IPS DF 19.7 (cell line): ENCODE results near the gene CLMP.

Experiments used
- DNase-seq: peaks from one replicate; pipeline ENCODE4 v3.0.0-alpha.2; 2013; ENCODE audit warnings: low read depth, low spot score

The CLMP gene, protein sequence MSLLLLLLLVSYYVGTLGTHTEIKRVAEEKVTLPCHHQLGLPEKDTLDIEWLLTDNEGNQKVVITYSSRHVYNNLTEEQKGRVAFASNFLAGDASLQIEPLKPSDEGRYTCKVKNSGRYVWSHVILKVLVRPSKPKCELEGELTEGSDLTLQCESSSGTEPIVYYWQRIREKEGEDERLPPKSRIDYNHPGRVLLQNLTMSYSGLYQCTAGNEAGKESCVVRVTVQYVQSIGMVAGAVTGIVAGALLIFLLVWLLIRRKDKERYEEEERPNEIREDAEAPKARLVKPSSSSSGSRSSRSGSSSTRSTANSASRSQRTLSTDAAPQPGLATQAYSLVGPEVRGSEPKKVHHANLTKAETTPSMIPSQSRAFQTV

DNA sequence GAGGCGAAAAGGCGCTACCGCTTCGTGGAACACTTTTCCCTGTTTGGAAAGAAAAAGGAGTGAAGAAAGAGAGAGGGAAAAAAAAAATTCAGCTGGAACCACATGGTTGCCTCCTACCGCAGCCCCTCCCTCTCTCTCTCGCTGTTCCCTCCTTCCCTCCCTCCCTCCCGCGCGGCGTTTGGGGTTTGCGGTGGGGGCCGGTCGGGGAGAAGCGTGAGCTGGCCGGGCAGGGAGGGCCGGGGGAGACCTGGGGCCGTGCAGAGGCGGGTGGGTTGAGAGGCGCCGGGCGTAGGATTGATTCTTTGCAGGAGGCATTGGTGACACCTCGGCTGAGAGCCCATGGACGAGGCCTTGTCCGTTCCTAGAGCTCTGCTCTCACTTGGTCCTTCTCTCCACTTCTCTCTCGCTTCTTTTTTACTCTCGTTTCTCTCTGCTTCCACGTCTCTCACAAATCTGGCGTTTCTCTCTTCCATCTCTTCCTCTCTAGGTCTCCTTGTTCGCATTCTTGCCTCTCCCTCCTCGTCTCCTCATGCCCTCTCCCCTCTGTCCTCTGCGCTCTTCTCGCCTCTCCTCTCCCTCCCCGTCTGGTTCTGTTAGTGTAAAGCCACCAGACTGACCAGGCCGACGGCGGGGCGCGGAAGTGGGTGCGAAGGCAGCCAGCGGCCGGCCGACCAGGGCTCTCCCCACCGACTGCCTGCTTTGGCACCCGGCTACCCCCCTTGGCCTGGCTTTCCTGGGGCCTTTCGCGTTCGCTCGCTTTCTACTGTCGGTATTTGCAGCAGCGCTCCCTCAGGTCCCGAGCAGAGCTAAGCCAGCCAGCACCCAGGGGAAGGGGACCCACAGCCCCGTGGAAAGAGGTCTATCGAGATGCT, at the start of gene CLMP:
Gene CLMP, minus strand, starts transcription at position 61 of the 872 bp plus-strand sequence. CDS start 308 bp downstream, outside the sequence.
- DNase-seq, result no peak

DNA sequence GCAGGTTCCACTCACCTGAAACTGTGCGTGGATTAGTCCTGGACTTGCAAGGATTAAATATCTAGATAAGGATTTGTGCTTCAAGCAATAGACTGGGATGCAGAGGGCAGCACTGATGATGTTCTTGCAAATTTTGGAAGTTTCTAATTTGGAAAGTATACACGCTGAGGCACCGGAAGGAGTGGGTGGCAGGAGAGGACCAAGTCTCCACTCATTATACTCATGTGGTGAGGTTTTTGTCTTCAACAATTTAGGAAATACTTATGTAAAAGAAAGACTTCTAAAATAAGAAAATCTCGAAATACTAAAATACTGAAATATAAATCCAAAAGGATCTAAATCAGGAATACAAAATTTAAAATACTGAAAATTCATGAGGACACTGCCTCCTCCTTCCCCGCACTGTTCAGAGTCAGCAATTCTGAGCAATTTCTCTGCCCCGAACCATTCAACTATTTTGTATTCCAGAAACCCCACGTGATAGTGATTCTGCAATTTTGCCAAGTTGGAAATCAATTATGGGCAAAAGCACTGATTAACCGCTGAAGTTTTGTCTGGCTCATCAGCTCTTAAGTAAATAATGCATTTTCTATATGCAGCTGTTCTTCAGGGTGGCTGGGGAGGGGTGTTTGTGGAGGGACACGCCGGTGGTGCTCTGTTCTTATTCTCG, 47.0 kb upstream of the CLMP start:
- DNase-seq, result no peak

DNA sequence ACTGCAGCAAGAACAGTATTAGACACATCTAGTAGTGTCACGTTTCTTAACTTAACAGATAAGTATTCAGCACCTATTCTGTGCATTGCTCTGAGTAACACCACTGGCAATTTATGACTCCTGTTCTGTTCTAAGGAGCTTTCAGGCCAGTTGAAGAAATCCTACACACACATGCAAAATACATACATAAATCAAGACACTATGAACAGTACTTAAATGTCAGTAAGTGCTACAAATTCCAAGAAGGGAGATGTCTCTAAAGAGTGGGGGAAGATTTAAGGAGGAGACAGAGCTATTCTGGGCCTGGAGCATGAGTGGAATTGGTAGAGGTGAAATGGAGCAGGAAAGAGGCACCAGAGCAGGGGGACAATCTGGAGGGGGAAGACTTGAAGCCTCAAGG, 46.2 kb upstream of the CLMP start:
- no peak for DNase-seq

DNA sequence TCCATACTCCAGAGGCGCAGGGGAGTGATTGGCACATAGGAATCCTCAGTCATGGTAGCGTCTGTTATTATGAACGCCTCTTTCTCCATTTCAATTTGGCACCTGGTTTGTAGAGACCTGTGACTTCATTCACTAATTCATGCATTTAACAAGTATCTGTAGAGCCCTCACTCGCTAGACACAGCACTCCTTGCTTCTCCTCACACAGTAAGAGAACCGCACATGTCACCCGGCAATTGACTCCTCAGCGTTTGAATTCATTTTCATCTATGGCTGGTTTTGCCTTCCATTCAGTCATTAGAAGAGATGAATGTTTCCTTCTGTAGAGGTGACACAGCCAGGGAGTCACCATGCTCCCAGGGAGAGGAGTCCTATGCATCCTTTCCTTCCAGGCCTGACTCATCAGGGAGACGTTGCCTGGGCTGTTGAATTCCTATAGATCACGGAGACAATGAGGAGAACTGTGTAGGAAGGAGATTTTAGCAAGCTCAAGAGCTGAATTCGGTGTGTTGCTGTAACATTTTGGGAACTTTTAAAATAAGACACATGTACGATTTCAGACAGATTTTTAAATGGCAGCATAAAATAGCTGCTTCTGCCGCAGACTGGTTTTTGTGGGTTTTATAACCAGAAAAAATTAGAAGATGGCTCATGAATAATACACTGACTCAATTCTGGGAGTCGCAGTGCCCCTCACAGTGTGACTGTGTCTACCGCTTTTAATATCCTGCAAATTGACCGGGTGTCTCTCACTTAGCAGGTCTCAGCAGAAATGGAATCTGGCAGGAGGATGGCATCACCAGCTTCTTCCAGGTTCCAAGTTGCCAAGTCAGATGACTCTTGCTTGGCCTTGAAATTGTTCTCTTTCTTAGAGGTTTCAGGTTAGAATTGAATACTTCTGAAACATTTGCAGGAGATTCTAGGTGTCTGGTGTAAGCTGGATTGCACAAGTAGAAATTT, 44.4 kb upstream of the CLMP start:
- DNase-seq, result no peak

DNA sequence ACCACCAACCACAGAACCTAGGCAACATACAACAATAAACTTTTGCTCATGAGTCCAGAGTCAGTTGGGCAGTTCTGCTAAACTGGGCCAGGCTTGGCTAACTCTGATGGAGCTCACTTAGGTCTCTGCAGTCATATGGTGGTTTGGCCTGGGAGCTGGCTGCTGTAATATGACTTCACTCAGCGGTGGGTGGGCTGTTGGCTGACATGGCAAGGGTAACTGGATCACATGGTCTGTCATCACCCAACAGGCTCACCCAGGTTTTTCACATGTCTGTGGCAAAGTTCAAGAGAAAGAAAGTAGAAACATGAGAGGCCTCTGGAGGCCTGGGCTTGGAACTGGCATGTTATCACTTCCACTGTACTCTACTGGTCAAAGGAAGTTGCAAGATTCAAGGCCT, 43.2 kb upstream of the CLMP start:
- DNase-seq, result no peak

DNA sequence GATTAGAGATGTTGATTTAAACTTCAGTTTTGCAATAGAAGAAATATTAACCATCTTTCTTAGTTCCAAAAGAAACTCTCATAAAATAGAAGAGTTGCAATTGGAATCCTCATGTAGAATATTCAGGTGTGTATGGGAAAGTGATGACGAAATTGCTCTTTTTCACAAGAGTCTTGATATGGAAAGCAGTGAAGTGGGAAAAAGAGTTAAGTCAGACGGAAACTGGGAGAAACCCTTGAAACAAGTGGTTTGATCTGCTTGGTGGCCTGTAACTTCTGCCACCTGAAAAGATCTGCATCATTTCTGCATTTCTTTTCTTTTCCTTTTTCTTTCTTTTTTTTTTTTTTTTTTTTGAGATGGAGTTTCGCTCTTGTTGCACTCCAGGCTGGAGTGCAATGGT, 41.8 kb upstream of the CLMP start:
- DNase-seq, result no peak

DNA sequence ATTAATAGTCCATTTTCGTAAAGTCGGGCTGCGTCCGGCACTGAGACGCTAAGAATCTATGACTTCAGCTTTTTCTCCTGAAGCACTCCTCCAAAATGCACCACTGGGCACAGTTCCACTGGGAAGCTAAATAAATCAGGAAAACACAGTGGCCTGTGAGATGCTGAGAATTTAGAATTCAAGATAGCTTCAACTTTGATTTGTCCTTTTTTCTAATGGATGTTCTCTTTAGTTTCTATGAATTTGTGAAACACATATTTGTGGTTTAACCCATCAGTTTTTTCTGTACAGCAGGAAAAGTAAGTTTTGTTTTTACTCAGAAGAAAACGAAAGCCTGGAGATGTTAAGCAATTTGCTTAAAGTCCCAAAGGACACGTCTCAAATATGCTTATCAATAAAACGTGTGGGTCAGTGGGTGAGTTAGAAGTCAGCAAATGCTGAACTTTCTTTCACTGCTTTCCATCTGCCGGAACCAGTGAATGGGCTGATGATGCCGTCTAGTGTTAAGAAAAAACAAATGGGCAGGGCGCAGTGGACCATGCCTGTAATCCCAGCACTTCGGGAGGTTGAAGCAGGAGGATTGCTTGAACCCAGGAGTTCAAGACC, 40.7 kb upstream of the CLMP start:
- no peak for DNase-seq

DNA sequence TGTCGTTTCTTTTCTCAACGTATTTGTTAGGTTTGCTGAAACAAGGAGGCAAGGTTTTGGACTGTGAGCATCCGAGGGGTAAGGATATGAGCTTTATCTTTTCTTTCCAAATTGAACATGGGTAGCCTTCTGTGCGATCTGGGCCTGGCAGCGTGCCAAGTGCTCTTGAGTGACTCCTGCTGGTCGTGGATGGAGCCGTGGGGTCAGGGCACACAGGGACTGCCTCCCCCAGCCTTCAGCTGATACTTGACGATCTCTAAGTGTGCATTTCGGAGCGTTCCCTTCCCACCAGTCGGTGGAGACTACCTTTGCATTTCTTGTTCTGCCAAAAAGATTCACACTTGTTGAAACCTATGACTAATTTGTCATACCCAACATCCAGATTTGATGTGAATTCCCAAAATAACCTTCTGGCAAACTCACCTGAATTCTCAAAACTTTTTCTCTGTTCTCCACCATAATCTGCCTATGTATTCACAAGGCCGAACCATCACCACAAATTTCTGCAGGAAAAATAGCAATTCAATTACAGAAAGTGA, 40.1 kb upstream of the CLMP start:
- DNase-seq, result no peak

DNA sequence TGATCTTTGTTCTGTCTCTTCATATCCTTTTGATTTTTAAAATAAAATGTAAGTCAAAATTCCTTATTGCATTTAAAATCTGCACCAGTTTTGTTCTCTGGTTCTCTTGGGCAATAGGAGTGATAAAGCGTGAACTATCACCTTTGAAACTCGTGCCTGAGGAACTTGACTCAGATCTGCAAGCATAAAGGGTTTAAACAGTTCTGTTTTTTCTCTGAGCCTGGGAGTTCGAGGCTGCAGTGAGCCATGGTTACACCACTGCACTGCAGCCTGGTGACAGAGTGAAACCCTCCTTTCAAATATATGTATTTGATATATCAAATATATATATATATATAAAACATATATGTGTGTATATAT, 38.9 kb upstream of the CLMP start:
- DNase-seq, result no peak

DNA sequence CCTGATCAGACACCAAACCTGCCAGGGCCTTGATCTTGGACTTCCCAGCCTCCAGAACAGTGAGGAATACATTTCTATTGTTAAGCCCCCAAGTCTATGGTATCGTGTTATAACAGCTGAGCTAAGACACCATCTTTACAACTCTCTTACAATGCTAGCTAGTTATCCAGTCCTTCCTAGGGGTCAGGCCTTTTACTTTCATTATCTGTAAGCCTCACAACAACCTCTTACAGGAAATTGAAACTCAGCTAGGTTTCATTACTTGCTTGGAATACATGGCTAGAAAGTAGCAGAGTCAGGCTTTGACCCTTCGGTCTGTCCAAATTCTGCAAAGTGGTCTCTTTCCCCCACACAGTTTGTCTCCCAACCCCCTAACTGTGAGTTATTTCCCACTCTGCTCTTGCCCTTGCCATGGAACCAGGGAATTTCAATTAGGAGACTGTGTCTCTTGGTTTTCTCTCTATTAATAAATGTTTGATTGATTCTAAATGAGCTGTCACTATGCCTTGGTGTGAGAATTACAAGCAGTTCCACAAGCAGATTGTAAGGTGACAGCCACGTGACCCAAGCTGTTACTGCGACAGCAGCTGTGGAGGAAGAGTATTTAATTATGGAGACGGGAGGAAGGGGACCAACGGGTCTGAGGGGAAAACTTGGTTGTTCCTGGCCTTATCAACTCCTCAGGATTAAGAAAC, 38.4 kb upstream of the CLMP start:
- no peak for DNase-seq

DNA sequence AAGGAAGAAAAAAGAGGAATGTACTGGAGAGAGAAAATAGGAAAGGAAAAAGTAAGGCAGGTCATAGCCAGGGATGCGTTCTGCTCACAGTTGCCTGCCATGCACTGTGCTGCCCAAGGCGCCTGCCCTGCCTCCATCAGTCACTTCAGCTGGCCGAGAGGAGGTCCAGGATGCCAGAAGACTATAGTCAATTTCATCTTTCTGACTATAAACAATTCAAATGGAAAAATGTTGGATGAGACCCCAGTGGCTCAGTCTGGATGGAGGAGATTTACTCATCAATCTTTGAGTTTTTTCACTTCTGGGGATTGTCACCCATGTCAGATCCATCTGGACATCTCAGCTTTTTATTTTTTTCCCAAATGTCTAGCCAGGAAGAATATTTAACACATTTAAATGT, 36.7 kb upstream of the CLMP start:
- no peak for DNase-seq

DNA sequence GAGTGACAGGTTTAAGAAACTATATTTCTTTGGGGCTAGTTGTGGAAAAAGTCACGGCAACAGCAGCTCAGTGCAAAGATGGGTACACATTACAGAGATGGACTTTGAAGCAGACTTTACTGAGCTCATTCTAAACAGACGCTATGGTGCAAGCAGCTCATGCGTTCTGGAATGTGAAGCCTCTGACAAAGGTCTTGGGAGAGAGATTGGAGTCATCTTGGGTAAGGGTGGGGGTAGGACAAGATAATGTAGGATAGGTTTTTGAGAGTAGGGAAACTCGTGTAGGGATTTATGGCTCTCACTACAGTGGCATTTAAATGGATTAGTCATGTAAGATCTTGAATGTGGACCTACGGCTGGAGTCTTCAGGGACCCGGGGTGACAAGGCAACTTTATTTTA, 36.2 kb upstream of the CLMP start:
- DNase-seq, result no peak

DNA sequence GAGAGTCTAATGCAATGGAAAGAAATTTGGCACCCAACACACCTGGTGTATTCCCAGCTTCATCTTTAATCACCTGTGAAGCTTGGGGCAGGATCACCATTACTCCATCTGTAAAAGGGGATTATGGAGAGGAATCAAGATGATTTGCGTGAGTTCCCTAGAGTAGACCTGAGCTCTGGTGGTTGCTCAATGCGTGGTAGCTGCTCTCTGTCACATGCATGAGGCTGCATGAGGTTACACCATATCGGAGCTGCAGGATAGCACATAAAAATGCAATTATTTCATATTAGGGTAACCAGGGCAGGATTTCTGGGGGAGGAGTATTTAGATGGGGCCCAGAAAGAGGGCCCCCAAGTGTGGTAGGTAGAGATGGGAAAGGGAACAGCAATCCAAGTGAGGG, 35.3 kb upstream of the CLMP start:
- no peak for DNase-seq

DNA sequence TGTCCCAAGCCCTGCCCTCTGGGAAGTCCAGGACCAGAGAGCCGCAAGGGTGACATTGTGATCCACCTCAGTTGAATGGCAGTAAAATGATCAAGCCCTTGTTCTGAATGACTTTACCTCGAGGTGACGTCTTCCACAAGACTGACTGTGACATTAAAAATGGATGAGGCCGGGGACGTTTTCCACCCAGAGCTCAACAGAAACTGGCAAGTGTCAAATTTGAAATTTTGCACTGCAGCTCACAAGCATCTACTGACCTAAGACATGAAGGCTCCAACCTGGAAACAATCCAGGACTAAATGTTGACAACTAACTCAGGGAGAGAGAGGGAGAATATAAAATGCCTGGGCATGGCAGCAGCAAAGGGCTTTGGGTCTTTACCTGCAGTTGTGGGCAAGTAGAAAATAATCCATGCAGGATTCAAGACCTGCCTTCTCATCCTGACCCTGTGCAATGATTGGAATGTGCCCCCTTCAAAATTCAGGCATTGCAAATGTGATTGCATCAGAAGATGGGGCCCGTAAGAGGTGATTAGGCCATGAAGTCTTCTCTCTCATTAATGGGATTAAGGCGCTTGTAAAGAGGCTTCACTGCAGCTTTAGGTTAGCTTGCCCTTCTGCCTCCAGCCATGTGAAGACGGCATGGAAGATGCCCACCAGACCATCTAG, 33.6 kb upstream of the CLMP start:
- DNase-seq, result no peak

DNA sequence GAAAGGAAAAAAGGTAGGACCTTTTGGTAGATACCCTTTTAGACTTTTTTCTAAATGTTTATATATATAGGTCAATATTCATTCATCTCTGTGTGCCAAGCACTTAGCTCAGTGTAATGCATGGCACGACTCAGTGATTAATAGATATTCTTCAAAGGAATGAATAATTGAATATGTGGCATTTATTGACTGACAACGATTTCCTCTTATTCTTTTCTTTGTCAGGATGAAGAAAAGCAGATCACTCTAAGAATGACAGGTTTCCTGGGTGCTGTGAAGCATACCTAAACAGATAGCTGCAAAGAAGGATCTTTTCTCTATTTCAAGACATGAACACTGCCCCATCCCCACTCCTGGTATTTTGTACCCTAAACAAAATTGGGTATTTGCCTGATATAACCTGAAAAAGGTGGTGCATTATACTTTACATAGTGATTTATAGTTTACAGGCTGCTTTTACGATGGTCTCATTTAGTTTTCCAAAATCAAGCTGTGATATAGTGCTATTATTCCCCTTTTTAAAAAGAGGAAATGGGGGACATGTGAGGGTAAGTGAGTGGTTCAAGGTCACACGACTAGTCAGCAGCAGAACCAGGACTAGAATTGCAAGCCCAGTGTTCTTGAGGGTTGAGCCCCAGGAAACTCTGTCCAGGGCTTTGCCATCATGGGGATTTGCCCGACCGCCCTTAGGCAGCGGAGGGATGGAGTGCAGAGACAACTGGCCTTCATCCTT, 32.9 kb upstream of the CLMP start:
- DNase-seq, result no peak

DNA sequence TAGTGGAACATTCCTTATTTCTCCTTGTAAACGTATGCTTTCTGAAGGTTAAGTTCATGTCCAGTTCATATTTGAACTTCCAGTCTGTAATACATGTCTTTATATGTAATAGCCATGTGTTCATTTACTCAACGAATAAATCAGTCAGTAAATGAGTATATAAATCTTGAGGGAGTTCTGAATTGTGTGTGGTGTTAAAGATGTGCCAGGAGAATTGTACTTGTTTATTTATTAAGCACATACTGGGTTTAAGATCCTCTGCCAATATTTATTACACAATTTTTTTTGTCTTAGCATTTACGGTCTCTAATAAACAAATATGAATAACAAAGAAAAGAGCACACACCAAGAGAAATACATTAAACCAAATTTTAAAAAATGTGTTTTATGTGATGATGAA, 26.5 kb upstream of the CLMP start:
- DNase-seq, result no peak

DNA sequence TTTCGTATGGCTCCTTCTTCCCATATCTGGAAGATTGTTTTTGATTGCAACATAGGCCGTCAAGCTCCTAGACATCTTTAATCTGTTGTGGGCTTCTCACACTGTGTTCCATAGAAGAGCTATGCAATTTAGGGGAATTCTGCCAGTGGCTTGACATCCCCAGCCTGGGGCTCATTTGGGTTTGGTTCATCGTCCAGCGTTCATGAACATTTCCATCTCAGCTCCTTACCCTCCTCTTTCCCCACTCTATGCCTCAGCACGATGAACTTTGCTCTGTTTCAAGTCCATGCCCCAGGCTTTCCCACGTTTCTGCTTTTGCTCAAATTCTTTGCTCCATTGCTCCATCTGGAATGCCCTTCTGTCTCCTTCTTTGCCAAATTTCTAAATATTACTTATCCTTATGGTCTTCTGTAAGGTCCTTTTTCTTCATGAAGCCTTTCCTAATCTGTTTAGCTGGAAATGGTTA, 26.1 kb upstream of the CLMP start:
- no peak for DNase-seq

DNA sequence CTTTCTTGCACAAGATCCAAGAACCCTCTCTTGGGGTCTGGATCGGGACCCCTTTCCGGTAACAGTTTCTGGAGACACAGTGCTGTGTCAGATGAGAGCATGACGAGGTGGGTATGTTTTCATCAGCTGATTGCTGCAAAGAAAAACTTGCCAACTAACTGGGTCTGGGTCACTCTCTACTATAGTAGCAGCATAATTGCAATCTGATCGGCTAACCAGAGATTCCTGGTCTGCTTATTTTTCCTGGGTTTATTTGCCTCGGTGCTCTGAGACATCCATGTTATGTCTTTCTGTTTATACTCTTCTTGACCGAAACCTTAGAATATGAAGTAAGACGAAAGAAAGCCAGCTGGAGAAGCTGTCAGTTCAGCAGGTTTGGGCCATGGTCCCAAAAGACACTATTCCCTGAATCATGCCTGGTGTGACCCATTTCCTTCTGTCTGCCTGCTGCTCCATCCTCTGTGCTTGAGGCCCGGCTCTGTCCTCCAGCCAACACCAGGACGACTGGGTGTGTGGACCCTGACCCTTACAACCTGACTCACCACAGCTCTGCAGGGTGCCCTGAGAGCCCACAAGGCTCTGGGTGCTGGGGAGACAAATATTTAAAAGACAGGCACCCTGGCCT, 24.1 kb upstream of the CLMP start:
- no peak for DNase-seq
